Erythroblast (primary cell): Measurements from ENCODE around the gene HIC2.
"Not testable (repeated sequence)": the region's sequence is repeated elsewhere in the genome, so short reads cannot be mapped to it uniquely, and the experiment has no call there.

Source experiments
- GATA1 ChIP-seq: IDR thresholded peaks from 2 replicates; pipeline ENCODE4 v1.6.1; 2011; ENCODE audit warnings: low read depth, mild to moderate bottlenecking, control low read depth, low read length, moderate library complexity
- POLR2A ChIP-seq: IDR thresholded peaks from 2 replicates; pipeline ENCODE4 v1.6.1; 2011; ENCODE audit warnings: mild to moderate bottlenecking, low read length

DNA sequence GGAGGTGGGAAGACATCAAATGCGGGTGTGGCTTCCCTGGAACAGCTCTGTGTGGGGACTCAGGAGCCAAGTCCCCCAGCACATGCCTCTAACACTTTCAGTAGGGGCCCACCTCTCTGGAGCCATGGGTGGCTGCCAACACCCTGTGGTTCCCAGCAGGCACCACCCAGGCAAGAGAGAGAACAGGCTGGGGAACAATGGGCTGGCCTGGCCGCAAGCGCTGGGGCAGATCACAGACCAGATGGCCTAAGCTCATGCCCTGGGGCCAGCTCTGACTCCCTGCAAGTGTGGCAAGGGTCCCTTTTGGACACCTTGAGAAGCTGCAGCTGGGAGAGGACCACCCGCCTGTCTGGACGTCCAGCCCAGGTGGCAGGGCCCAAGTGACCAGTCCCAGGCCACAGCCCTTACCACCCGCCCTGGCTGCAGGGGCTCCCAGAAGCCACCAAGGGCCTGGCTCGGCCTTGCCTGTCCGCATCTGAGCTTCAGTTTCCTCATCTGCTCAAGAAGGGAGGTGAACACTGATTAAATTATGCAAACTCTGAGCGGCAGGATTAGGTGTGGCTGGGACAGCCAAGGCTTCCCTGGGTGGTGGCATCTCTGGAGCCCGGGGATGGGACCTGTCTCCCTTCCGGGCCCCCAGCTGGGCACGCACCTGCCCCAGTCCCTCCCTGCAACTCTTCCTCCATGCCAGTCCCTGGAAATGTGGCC lies 48.4 kb upstream of the HIC2 start:
- TF ChIP-seq POLR2A, GATA1: not testable (repeated sequence)
